ENCODE measurements around the gene MEPE. TPM values are rescaled to one million over a fixed set of nuclear protein-coding genes. Genes with fewer than 3 reads are reported as not detected.

MEPE gene
- total and polyA plus RNA-seq, 4 donors = 0.02 TPM; not detected in 3

GRCh38 chr4:87811977-87812376 is 20.8 kb upstream of the MEPE start:
- no peak for TF ChIP-seq CTCF (IDR thresholded peaks at IDR 0.05; ENCODE audit: control extremely low read depth, extremely low read depth)
- Histone ChIP-seq H3K9ac (ENCODE audit: insufficient read depth in 1 of 2, low read length in 2 of 2) (no peak overlapping the region), H3K27me3 (ENCODE audit: control insufficient read depth in 3 of 3, insufficient read depth in 3 of 3, low read length in 2 of 3) (no peaks in the 10 kb centered on the region), H3K4me3 (no peak overlapping the region), H3K27ac (ENCODE audit: low read depth in 1 of 2, low read length in 1 of 2) (no peak overlapping the region), H3K36me3 (ENCODE audit: control insufficient read depth in 4 of 4, insufficient read depth in 4 of 4, low read length in 4 of 4) (no peaks in the 10 kb centered on the region), H3K9me3 (ENCODE audit: control insufficient read depth in 4 of 4, insufficient read depth in 3 of 4, low read length in 3 of 4) (peaks cover 0 to 2% (median 0%) of the 10 kb centered on the region in 4 donors), H3K4me1 (ENCODE audit: control insufficient read depth in 5 of 5, insufficient read depth in 5 of 5, low read length in 5 of 5) (no peaks in the 10 kb centered on the region)
- 95 to 98% methylated on average over 2 of the region's 2 CpGs for WGBS, 2 donors
- ATAC-seq (ENCODE audit: insufficient read depth, low FRiP score) = no peak
- DNase-seq = no peak

GRCh38 chr4:87819281-87819919 is 13.4 kb upstream of the MEPE start:
- Histone ChIP-seq H3K4me1 (ENCODE audit: control insufficient read depth in 5 of 5, insufficient read depth in 5 of 5, low read length in 5 of 5) (no peaks in the 10 kb centered on the region), H3K27me3 (ENCODE audit: control insufficient read depth in 3 of 3, insufficient read depth in 3 of 3, low read length in 2 of 3) (no peaks in the 10 kb centered on the region), H3K27ac (ENCODE audit: low read depth in 1 of 2, low read length in 1 of 2) (no peak overlapping the region), H3K36me3 (ENCODE audit: control insufficient read depth in 4 of 4, insufficient read depth in 4 of 4, low read length in 4 of 4) (no peaks in the 10 kb centered on the region), H3K9me3 (ENCODE audit: control insufficient read depth in 4 of 4, insufficient read depth in 3 of 4, low read length in 3 of 4) (peaks cover 0 to 2% (median 1%) of the 10 kb centered on the region in 4 donors), H3K9ac (ENCODE audit: insufficient read depth in 1 of 2, low read length in 2 of 2) (no peak overlapping the region), H3K4me3 (no peak overlapping the region)
- ATAC-seq (ENCODE audit: insufficient read depth, low FRiP score) (no peak), DNase-seq (no peak)
- 83 to 85% methylated on average over 8 of the region's 8 CpGs for WGBS, 2 donors
- TF ChIP-seq CTCF (IDR thresholded peaks at IDR 0.05; ENCODE audit: control extremely low read depth, extremely low read depth) = no peak

GRCh38 chr4:87823200-87823599 is 9.6 kb upstream of the MEPE start:
- Histone ChIP-seq H3K9me3 (ENCODE audit: control insufficient read depth in 4 of 4, insufficient read depth in 3 of 4, low read length in 3 of 4) (peaks cover 0 to 2% (median 0%) of the 10 kb centered on the region in 4 donors), H3K27ac (ENCODE audit: low read depth in 1 of 2, low read length in 1 of 2) (no peak overlapping the region), H3K27me3 (ENCODE audit: control insufficient read depth in 3 of 3, insufficient read depth in 3 of 3, low read length in 2 of 3) (no peaks in the 10 kb centered on the region), H3K4me1 (ENCODE audit: control insufficient read depth in 5 of 5, insufficient read depth in 5 of 5, low read length in 5 of 5) (no peaks in the 10 kb centered on the region), H3K9ac (ENCODE audit: insufficient read depth in 1 of 2, low read length in 2 of 2) (no peak overlapping the region), H3K4me3 (no peak overlapping the region), H3K36me3 (ENCODE audit: control insufficient read depth in 4 of 4, insufficient read depth in 4 of 4, low read length in 4 of 4) (no peaks in the 10 kb centered on the region)
- no peak for ATAC-seq (ENCODE audit: insufficient read depth, low FRiP score)
- 73 to 83% methylated on average over 4 of the region's 4 CpGs for WGBS, 2 donors
- TF ChIP-seq CTCF (IDR thresholded peaks at IDR 0.05; ENCODE audit: control extremely low read depth, extremely low read depth) = no peak
- DNase-seq = no peak

- 55 to 67% methylated on average over 1 of the region's 1 CpG for WGBS, 2 donors
- Histone ChIP-seq H3K27me3 (ENCODE audit: control insufficient read depth in 3 of 3, insufficient read depth in 3 of 3, low read length in 2 of 3) (no peaks in the 10 kb centered on the region), H3K4me3 (no peak overlapping the region), H3K27ac (ENCODE audit: low read depth in 1 of 2, low read length in 1 of 2) (no peak overlapping the region), H3K9me3 (ENCODE audit: control insufficient read depth in 4 of 4, insufficient read depth in 3 of 4, low read length in 3 of 4) (peaks cover 0 to 2% (median 0%) of the 10 kb centered on the region in 4 donors), H3K9ac (ENCODE audit: insufficient read depth in 1 of 2, low read length in 2 of 2) (no peak overlapping the region), H3K4me1 (ENCODE audit: control insufficient read depth in 5 of 5, insufficient read depth in 5 of 5, low read length in 5 of 5) (no peaks in the 10 kb centered on the region), H3K36me3 (ENCODE audit: control insufficient read depth in 4 of 4, insufficient read depth in 4 of 4, low read length in 4 of 4) (no peaks in the 10 kb centered on the region)
- ATAC-seq (ENCODE audit: insufficient read depth, low FRiP score) = no peak
- DNase-seq = no peak
- no peak for TF ChIP-seq CTCF (IDR thresholded peaks at IDR 0.05; ENCODE audit: control extremely low read depth, extremely low read depth)
These were observed 9.0 kb upstream of the MEPE start for GRCh38 chr4:87823724-87824123.

All from lung (tissue), 12 donors.